DND-41 (cell line): ENCODE data around the gene SLC22A31.

Experiments
- CTCF ChIP-seq: IDR thresholded peaks from 2 replicates; pipeline ENCODE4 v1.5.1; 2012; ENCODE audit warnings: borderline replicate concordance, low read length, moderate library complexity, mild to moderate bottlenecking; ENCODE audit not compliant: poor library complexity, severe bottlenecking; ENCODE audit errors: extremely low read depth
- EZH2 ChIP-seq: IDR thresholded peaks from 3 replicates; pipeline ENCODE4 v1.6.1; 2012; ENCODE audit warnings: borderline replicate concordance, low read depth, mild to moderate bottlenecking, moderate library complexity, low read length, inconsistent platforms; ENCODE audit not compliant: severe bottlenecking

DNA sequence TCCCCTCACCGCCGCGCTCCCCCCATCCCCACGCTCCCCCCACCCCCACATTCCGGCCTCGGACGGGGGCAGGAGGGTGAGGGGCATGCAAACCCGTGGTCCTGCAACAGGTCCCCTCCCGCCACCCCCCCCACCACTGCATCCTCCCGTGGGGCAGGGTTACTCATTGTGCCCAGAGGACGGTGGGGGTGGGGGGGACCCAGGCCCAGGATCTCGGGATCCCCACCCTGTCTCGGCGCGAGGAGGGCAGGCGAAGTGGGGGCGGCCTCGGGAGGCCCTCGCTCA is 8.5 kb downstream of the SLC22A31 start:
- TF ChIP-seq EZH2 = no peak
- TF ChIP-seq CTCF = no peak
